ENCODE results near the gene DISP3.

DNA sequence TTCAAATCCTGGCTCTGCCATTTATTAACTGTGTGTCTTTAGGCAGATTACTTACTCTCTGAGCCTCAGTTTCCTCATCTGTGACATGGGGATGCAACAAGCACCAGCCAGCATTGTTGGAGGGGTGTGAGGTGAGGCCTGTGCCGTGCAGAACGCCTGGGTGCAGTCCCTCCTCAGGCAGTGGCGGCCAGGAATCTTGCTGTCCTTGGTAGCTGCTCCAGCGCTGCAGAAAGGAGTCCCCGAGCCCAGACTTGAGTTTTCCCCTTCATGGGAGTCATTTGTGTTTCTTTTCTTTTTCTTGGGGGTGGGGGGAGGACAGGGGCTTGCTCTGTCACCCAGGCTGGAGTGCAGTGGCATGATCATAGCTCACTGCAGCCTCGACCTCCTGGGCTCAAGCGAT, 46.6 kb downstream of the DISP3 start:
- no peak for TF ChIP-seq CTCF (IDR thresholded peaks at IDR 0.05)
- TF ChIP-seq POLR2AphosphoS5 (IDR thresholded peaks at IDR 0.05), result no peak
- no peak for TF ChIP-seq POLR2A (IDR thresholded peaks at IDR 0.05)
